Suppressor macrophage treated with lipopolysaccharide for 4 hours (primary cell): ENCODE data around the gene FBXL20.
"Not testable (repeated sequence)": the region's sequence is repeated elsewhere in the genome, so short reads cannot be mapped to it uniquely, and the experiment has no call there.

Experiments used
- DNase-seq: peaks from one replicate; pipeline ENCODE4 v3.0.0-alpha.2; 2020

FBXL20 gene, protein sequence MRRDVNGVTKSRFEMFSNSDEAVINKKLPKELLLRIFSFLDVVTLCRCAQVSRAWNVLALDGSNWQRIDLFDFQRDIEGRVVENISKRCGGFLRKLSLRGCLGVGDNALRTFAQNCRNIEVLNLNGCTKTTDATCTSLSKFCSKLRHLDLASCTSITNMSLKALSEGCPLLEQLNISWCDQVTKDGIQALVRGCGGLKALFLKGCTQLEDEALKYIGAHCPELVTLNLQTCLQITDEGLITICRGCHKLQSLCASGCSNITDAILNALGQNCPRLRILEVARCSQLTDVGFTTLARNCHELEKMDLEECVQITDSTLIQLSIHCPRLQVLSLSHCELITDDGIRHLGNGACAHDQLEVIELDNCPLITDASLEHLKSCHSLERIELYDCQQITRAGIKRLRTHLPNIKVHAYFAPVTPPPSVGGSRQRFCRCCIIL

DNA sequence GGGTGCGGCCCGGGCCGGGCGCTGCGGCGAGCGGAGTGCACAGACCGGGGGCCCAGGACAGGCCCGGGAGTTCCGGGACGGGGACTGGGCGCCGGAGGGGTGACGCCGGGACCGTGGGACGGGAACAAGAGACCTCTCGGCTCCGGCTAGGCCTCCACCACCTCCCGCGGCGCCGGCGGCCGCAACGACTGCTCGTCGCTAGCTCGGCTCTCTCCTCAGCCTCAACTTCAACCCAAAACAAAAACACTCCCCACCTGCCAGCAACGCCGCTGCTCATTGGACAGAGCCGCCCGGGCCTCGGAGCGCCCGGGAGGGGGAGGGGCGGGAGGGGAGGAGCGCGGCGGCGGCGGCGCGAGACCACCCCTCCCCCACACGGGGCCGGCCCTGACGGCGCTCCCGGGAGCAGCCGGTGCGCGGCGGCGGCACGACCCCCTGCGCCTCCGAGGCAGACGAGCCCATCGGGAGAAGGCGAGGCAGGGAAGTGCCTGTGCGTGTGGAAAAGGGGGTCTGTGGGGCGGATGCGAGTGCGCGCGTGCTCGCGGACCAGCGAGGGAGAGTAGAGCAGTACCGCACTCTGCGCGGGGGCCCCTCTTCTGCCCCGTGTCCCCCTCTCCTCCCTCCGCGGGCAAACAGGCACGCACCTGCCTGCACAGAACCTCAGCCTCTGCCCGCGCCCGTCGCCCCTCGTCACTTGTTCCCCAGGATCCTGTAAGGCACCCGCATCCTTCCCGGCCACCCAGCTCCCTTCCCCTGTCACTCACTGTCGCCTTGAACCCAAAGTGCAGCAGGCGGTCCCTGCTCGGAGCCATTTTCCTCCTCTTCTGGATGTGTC, at the start of gene FBXL20:
Gene FBXL20, minus strand, starts transcription at position 215 of the 832 bp plus-strand sequence. CDS start 224 bp downstream, outside the sequence.
- peak; percentile 95 for DNase-seq

DNA sequence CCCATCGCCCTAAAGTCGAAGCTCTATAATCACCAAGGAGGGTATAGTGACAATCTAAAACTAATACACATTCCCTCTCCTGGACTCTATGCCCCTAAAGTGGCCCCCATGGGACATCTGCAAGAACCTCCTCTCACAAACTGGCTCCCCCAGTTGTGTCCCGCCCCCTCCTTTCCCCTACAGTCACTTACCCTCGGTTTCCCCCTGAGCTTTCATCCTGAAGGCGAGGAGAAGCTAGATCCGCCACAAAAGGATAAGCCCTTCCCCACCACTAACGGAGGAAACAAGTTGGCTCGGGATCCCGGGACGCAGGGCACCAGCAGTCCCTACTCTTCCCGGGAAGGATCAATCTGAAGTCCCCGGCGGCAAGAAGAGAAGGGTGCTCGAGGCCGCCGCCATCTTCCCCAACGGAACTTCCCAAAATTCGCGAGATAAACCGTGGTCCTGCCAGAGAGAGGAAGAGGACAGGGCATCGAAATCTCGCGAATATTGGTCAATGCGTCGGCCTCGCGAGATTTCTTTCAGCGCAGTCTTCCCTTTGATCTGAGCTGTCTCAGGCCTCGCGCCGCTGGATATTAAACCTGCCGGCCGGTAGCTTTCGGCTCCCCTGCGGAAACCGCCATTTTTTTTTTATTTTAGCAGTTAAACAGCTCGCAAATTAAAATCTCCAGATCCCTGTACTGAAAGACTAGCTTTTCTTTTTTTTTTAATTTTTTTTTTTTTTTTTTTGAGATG, 49.6 kb upstream of the FBXL20 start, which contains the start of gene MED1:
Gene MED1, minus strand, starts transcription at position 417 of the 735 bp plus-strand sequence. Its CDS starts 201 bp downstream, at position 216.
- peak; percentile 99 for DNase-seq

GRCh38 chr17:39450051-39450450, 48.6 kb upstream of the FBXL20 start:
- no peak for DNase-seq

GRCh38 chr17:39447561-39447960, 46.1 kb upstream of the FBXL20 start:
- DNase-seq = no peak

- no peak for DNase-seq
Observed at GRCh38 chr17:39443326-39443725, 41.9 kb upstream of the FBXL20 start.

DNA sequence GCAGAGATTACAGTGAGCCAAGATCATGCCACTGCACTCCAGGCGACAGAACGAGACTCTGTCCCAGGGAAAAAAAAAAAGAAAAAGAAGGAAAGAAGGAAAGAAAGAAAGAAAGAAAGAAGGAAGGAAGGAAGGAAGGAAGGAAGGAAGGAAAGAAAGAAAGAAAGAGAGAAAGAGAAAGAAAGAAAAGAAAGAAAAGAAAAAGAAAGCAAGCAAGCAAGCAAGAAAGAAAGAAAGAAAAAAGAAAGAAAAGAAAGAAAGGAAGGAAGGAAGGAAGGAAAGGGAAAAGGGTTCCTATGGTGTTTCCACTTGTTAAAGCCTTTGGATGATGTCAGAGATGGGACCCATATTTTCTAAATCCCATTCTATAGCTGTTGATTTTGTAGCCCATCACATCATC, 38.4 kb upstream of the FBXL20 start:
- DNase-seq = not testable (repeated sequence)

DNA sequence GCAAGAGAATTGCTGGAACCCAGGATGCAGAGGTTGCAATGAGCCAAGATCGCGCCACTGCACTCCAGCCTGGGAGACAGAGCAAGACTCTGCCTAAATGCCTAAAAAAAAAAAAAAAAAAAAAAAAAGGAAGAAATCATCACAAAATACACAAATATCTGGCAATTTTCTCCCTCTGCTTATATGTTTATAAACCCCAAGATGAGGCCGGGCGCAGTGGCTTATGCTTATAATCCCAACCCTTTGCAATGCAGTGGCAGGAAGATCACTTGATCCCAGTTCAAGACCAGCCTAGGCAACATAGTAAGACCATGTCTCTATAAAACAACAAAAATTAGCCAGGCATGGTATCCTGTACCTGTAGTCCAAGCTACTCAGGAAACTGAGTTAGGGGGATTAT, 28.2 kb upstream of the FBXL20 start:
- DNase-seq = no peak

- no peak for DNase-seq
Observed at GRCh38 chr17:39416141-39416540, 14.7 kb upstream of the FBXL20 start.

GRCh38 chr17:39410279-39410678, 8.9 kb upstream of the FBXL20 start:
- DNase-seq = no peak

DNA sequence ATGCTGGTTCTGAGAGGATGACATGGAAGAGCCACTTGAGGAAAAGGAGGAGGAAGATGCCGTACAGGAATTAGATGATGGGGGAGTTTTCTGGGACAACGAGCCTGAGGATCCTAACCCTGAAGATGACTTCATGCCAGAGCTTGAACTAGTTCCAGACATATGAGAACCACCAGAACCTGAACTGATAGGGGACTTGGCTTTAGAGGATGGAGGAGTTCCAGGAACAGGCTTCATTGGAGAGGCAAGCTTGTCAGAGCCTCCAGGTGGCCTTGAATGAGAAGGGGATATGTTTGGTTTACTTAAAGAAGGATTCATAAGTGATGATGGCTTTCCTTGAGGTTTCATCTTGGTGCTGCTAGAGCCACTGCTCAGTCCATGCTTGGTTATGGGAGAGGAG, 6.9 kb upstream of the FBXL20 start:
- DNase-seq = no peak

GRCh38 chr17:39406951-39407350, 5.5 kb upstream of the FBXL20 start:
- no peak for DNase-seq

DNA sequence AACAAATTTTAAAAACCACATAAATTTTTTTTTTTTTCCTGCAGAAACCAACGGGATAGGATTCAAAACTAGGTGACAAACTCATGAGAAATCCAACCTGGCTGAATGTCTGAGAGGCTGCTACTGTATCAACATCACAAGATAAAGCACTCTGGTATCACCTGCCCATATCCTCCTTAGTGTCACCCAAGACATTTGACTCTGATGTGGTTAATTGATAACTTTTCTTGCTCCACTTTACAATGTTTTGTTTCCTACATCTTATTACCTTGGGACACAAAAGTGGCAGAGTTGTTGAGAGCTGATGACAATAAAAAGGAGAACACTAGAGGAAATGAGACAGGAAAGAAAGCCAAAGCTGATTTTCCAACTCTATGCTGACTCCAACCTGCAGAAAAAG, 4.0 kb upstream of the FBXL20 start:
- no peak for DNase-seq

DNA sequence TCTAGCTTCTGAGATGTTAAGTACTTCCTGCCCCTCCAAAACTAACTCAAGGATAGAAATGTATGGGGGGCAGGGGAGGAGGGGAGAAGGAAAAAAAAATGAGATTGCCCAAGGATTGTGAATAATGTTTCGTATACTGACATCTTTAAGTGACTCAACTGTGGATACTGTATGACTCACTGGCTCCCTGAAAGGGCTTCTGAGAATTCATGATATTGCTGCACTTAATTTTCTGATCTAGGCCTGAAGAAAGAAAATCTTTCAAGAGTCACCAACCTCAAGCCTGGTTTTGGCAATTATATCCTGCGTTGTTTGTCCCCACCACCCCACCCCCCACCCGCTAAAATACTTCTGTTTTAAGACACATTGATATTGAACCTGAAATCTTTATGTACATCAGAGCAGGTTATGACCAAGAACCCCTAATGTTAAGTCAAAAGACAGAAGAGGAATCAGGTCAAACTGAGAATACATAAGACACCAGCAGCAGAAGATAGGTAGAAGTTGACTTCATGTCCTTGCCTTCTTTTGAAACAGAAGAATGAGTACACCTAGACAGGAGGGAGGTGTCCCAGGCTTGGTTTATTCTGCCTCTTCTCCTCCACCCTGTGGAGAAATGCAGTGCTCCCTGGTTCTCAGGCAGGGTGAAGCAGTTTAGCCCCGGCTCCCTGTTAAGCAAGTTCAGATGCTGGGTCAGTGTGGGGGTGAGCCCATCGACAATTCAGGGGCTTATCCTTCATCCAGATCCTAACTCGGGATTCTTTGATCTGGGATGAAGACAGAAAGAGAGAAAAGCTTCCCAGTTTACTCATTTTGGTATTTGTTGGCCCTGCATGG, 3.3 kb upstream of the FBXL20 start:
- peak; percentile 79 for DNase-seq

GRCh38 chr17:39402890-39403605, 1.6 kb upstream of the FBXL20 start:
- DNase-seq = no peak

DNA sequence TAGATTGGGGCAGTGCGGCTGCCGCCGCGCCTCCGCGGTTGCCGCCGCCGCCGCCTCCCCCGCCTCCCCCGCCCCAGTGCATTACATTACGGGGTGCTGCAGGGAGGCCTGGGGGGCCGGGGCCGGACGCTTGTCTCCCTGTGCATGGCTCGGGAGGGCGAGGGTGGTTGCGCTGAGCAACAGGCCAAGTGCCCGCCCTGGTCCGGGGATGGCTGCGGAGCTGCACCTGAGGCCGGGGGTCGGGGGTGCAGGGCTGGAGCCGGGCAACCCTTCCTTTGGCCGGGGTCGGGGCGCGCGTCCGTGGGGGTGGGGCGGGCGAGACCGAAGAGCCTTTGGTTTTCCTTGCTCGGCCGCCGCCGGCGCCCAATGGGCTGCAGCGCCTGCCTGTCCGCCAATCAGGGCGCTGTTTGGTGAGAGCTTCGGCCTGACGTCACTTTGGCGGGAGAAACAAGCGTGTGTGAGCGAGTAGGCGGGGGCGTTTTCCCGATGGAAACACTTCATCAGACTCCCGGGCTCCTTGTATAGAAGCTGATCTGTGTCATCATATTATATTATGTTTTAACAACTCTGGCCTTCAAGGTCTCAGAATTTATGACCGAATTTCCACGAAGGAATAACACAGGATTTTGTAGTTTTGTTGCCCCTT, 941 bp upstream of the FBXL20 start:
- DNase-seq = peak; percentile 94

- DNase-seq = peak; percentile 20
Observed at GRCh38 chr17:39400547-39401411, 647 bp downstream of the FBXL20 start.

DNA sequence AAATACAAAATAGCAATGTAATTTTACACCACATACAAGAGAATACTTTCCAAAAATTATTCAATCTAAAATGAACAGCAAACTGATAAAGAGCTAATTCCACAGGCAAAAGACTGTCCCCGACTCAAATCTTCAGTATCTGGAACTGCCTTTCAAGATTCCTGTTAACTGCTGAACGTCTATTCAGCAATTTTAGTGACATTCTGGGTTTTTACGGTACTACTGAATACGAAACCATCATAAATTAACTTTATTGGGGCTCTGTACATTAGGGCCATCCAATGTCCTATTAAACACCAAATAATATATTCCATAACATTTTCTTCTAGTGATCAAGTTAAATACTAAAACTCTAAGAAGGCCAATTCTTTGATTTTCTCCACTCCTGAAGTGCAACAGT, 1.6 kb downstream of the FBXL20 start:
- DNase-seq = no peak

- peak; percentile 21 for DNase-seq
Observed at GRCh38 chr17:39393736-39394135, 7.7 kb downstream of the FBXL20 start.

DNA sequence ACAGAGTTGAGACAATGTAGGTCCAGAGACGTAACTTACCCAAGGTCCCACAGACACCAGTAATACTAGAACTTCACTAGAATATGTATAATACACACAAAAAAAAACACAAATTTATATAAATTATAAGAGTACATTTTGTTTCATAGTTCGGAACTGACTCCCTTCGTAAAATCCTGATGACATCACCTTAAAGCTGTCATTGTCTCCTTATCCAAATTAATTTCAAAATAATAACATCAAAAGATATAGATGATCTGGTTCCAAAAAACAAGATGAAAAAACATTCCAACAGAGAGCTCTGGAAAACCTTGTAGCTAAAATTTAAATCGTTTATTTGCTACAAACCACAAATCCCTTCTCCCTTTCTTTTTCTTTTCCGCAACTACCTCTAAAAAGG, 10.0 kb downstream of the FBXL20 start:
- DNase-seq = no peak

- DNase-seq = no peak
Observed at GRCh38 chr17:39385040-39385439, 16.4 kb downstream of the FBXL20 start.
